Measurements from ENCODE around the gene PLPP7.

The PLPP7 gene

GRCh38 chr9:131272212-131272611, 17.3 kb upstream of the PLPP7 start:
- TF ChIP-seq POLR2AphosphoS5 (IDR thresholded peaks at IDR 0.05; ENCODE audit: low read depth, low read length) (no peak), FOXP2 (optimal IDR thresholded peaks at IDR 0.05; ENCODE audit: borderline replicate concordance, extremely low read depth, extremely low read length, insufficient read depth) (no peak), SIN3A (IDR thresholded peaks at IDR 0.05; ENCODE audit: borderline replicate concordance, insufficient read depth, low read length) (no peak), TAF1 (IDR thresholded peaks at IDR 0.05; ENCODE audit: borderline replicate concordance, insufficient read depth, low read length) (no peak), REST (IDR thresholded peaks at IDR 0.05; ENCODE audit: insufficient read depth in 1 of 2, low read depth in 2 of 2, low read length in 2 of 2) (no peak)

- TF ChIP-seq REST (IDR thresholded peaks at IDR 0.05; ENCODE audit: insufficient read depth in 1 of 2, low read depth in 2 of 2, low read length in 2 of 2) (no peak), SIN3A (IDR thresholded peaks at IDR 0.05; ENCODE audit: borderline replicate concordance, insufficient read depth, low read length) (no peak), FOXP2 (optimal IDR thresholded peaks at IDR 0.05; ENCODE audit: borderline replicate concordance, extremely low read depth, extremely low read length, insufficient read depth) (no peak)
Measured at GRCh38 chr9:131273146-131273855, 16.2 kb upstream of the PLPP7 start.

GRCh38 chr9:131273856-131274673, 15.5 kb upstream of the PLPP7 start:
- TF ChIP-seq FOXP2 (optimal IDR thresholded peaks at IDR 0.05; ENCODE audit: borderline replicate concordance, extremely low read depth, extremely low read length, insufficient read depth) = no peak
- no peak for TF ChIP-seq POLR2AphosphoS5 (IDR thresholded peaks at IDR 0.05; ENCODE audit: low read depth, low read length)
- no peak for TF ChIP-seq TAF1 (IDR thresholded peaks at IDR 0.05; ENCODE audit: borderline replicate concordance, insufficient read depth, low read length)

GRCh38 chr9:131274674-131275331, 14.7 kb upstream of the PLPP7 start:
- TF ChIP-seq REST (IDR thresholded peaks at IDR 0.05; ENCODE audit: insufficient read depth in 1 of 2, low read depth in 2 of 2, low read length in 2 of 2) (no peak), FOXP2 (optimal IDR thresholded peaks at IDR 0.05; ENCODE audit: borderline replicate concordance, extremely low read depth, extremely low read length, insufficient read depth) (no peak), POLR2AphosphoS5 (IDR thresholded peaks at IDR 0.05; ENCODE audit: low read depth, low read length) (no peak), TAF1 (IDR thresholded peaks at IDR 0.05; ENCODE audit: borderline replicate concordance, insufficient read depth, low read length) (no peak), SIN3A (IDR thresholded peaks at IDR 0.05; ENCODE audit: borderline replicate concordance, insufficient read depth, low read length) (no peak)

GRCh38 chr9:131275332-131276093, 14.0 kb upstream of the PLPP7 start:
- TF ChIP-seq REST (IDR thresholded peaks at IDR 0.05; ENCODE audit: insufficient read depth in 1 of 2, low read depth in 2 of 2, low read length in 2 of 2) = no peak
- no peak for TF ChIP-seq SIN3A (IDR thresholded peaks at IDR 0.05; ENCODE audit: borderline replicate concordance, insufficient read depth, low read length)
- no peak for TF ChIP-seq FOXP2 (optimal IDR thresholded peaks at IDR 0.05; ENCODE audit: borderline replicate concordance, extremely low read depth, extremely low read length, insufficient read depth)
- TF ChIP-seq TAF1 (IDR thresholded peaks at IDR 0.05; ENCODE audit: borderline replicate concordance, insufficient read depth, low read length) = no peak
- TF ChIP-seq POLR2AphosphoS5 (IDR thresholded peaks at IDR 0.05; ENCODE audit: low read depth, low read length) = no peak

Data from PFSK-1 (cell line).